Measurements from ENCODE around the gene HIC2.
"Not testable (repeated sequence)": the region's sequence is repeated elsewhere in the genome, so short reads cannot be mapped to it uniquely, and the experiment has no call there.

Gene HIC2

DNA sequence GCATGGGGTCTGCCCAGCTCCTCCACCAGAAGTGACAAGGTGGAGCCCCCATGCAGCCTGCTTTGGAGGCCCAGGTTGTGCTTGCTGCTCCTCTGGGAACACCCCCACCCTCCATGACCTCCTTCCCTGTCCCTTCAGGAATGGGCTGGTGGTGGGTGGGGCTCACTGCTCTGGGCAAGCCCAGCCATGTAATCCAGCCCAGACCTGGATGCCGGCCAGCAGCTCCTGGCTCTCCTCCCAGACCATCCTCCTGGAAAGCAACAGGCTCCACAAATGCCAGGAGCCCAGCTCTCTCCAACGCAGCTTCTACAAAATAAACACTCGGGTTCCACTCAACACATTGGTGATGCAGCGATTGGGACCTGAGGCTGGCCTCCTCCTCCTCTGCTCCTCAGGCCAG, 80.8 kb downstream of the HIC2 start:
- FAIRE-seq: not testable (repeated sequence)

DNA sequence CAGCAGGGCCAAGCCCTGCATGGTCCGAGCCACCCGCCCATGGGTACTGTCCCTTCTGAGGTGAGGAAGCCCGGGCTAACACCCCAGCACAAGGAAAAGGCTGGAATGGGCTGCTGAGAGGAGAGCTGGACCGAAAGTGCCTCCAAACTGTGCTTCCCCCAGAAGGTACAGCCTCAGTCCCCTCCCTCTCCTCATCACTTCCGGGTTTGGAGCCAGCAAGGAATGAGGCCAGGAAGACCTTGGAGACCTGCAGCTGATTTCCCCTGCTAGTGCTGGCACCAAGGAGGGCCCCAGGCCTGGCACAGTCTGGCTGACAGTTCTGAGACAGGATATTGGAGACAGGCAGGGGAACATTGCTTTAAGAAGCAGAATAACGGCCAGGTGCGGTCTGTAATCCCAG, 81.3 kb downstream of the HIC2 start:
- FAIRE-seq: not testable (repeated sequence)

GRCh38 chr22:21499623-21500506, 82.7 kb downstream of the HIC2 start:
- FAIRE-seq: not testable (repeated sequence)

Data from colon (tissue), 2 donors.